Femur (tissue), 1 donor: Measurements from ENCODE around the gene KIF26A.

Experiments
- DNase-seq: peaks from one replicate; pipeline ENCODE4 v3.0.0-alpha.2; 2017

KIF26A gene

GRCh38 chr14:104211741-104212140 lies 73.4 kb downstream of the KIF26A start:
- DNase-seq: no peak

- DNase-seq: no peak
These were observed 74.1 kb downstream of the KIF26A start for GRCh38 chr14:104212206-104213095.

GRCh38 chr14:104213301-104214034 lies 75.1 kb downstream of the KIF26A start:
- DNase-seq: no peak

GRCh38 chr14:104214431-104215218 lies 76.2 kb downstream of the KIF26A start:
- no peak for DNase-seq

GRCh38 chr14:104215706-104216334 lies 77.4 kb downstream of the KIF26A start:
- DNase-seq: no peak

GRCh38 chr14:104216457-104216856 lies 78.1 kb downstream of the KIF26A start:
- DNase-seq: no peak

- no peak for DNase-seq
These were observed 79.3 kb downstream of the KIF26A start for GRCh38 chr14:104217486-104218360.

- no peak for DNase-seq
These were observed 80.2 kb downstream of the KIF26A start for GRCh38 chr14:104218361-104219180.

GRCh38 chr14:104219731-104220214 lies 81.4 kb downstream of the KIF26A start:
- no peak for DNase-seq

GRCh38 chr14:104220215-104221070 lies 82.1 kb downstream of the KIF26A start:
- no peak for DNase-seq

- DNase-seq: no peak
These were observed 82.8 kb downstream of the KIF26A start for GRCh38 chr14:104221071-104221625.

GRCh38 chr14:104221636-104222369 lies 83.4 kb downstream of the KIF26A start:
- DNase-seq: no peak

GRCh38 chr14:104222396-104223036 lies 84.1 kb downstream of the KIF26A start:
- DNase-seq: no peak

- DNase-seq: peak; percentile 83
These were observed 85.0 kb downstream of the KIF26A start for GRCh38 chr14:104223101-104224041.

GRCh38 chr14:104224131-104224505 lies 85.7 kb downstream of the KIF26A start:
- DNase-seq: no peak

GRCh38 chr14:104224506-104225277 lies 86.3 kb downstream of the KIF26A start:
- no peak for DNase-seq
